GM23338 (cell line): ENCODE measurements around the gene TNPO3. TPM values are rescaled to one million over a fixed set of nuclear protein-coding genes. Genes with fewer than 3 reads are reported as not detected.

Source experiments
- ATAC-seq: fragments of 200-7000 bp; cut with Tn5 transposase; 3 replicates; pipeline ENCODE4 v1.9.1; 2020
- DNase-seq: peaks from one replicate; pipeline ENCODE4 v3.0.0-alpha.2; 2015; ENCODE audit warnings: low spot score
- H2AFZ ChIP-seq: fragments of 200-600 bp; sonication (generic); 2 replicates; pipeline ENCODE4 v1.8.0; 2016; ENCODE audit warnings: antibody characterized with exemption, mild to moderate bottlenecking, moderate library complexity
- H3F3A ChIP-seq: fragments of 200-600 bp; sonication (generic); replicated peaks from 2 replicates; pipeline ENCODE4 v1.8.0; 2017; ENCODE audit warnings: antibody characterized with exemption, mixed run types, low read depth
- H3K27ac ChIP-seq: fragments of 200-600 bp; sonication (generic); 2 replicates; pipeline ENCODE4 v1.6.1; 2016; ENCODE audit warnings: low read depth
- H3K27me3 ChIP-seq: fragments of 200-600 bp; sonication (generic); 2 replicates; pipeline ENCODE4 v1.8.0; 2016; ENCODE audit warnings: mild to moderate bottlenecking, mixed run types, moderate library complexity; ENCODE audit not compliant: insufficient read depth
- H3K36me3 ChIP-seq: fragments of 200-600 bp; sonication (generic); 2 replicates; pipeline ENCODE4 v1.8.0; 2016; ENCODE audit warnings: mild to moderate bottlenecking; ENCODE audit not compliant: insufficient read depth
- H3K4me1 ChIP-seq: fragments of 200-600 bp; sonication (generic); 2 replicates; pipeline ENCODE4 v1.8.0; 2016; ENCODE audit warnings: mild to moderate bottlenecking, moderate library complexity; ENCODE audit not compliant: insufficient read depth
- H3K4me2 ChIP-seq: fragments of 200-600 bp; sonication (generic); 2 replicates; pipeline ENCODE4 v1.7.1; 2017; ENCODE audit warnings: mixed run types
- H3K4me3 ChIP-seq: fragments of 200-600 bp; sonication (generic); 2 replicates; pipeline ENCODE4 v1.6.1; 2016; ENCODE audit warnings: mixed run types
- H3K79me2 ChIP-seq: fragments of 200-600 bp; sonication (generic); replicated peaks from 2 replicates; pipeline ENCODE4 v1.8.0; 2017; ENCODE audit warnings: mild to moderate bottlenecking; ENCODE audit not compliant: insufficient read depth
- H3K9me2 ChIP-seq: fragments of 200-600 bp; sonication (generic); 2 replicates; pipeline ENCODE4 v1.8.0; 2017; ENCODE audit not compliant: insufficient read depth
- H4K20me1 ChIP-seq: fragments of 200-600 bp; sonication (generic); replicated peaks from 2 replicates; pipeline ENCODE4 v1.8.0; 2017; ENCODE audit warnings: mild to moderate bottlenecking; ENCODE audit not compliant: insufficient read depth
- H3K27ac Mint-ChIP-seq: 2 replicates; pipeline ENCODE4 v1.8.0; 2020; ENCODE audit warnings: inconsistent platforms, mild to moderate bottlenecking, moderate library complexity, mixed read lengths
- H3K27me3 Mint-ChIP-seq: 3 replicates; pipeline ENCODE4 v1.8.0; 2022; ENCODE audit warnings: low read depth, mild to moderate bottlenecking, moderate library complexity, mixed read lengths, inconsistent platforms; ENCODE audit not compliant: insufficient read depth, poor library complexity
- H3K36me3 Mint-ChIP-seq: 3 replicates; pipeline ENCODE4 v1.8.0; 2021; ENCODE audit warnings: low read depth, mild to moderate bottlenecking, inconsistent platforms, moderate library complexity, mixed read lengths
- H3K4me1 Mint-ChIP-seq: 3 replicates; pipeline ENCODE4 v1.8.0; 2020; ENCODE audit warnings: mild to moderate bottlenecking, inconsistent platforms, mixed read lengths
- H3K4me3 Mint-ChIP-seq: 3 replicates; pipeline ENCODE4 v1.8.0; 2021; ENCODE audit warnings: moderate library complexity, mild to moderate bottlenecking, inconsistent platforms, mixed read lengths
- H3K9me3 Mint-ChIP-seq: 3 replicates; pipeline ENCODE4 v1.8.0; 2020; ENCODE audit warnings: moderate library complexity, mild to moderate bottlenecking, inconsistent platforms, mixed read lengths
- EZH2 ChIP-seq: fragments of 200-600 bp; sonication (generic); IDR thresholded peaks from one replicate; pipeline ENCODE4 v1.8.0; 2017; ENCODE audit warnings: antibody characterized with exemption, mild to moderate bottlenecking, low read depth; ENCODE audit not compliant: unreplicated experiment
- EZH2phosphoT487 ChIP-seq: fragments of 200-600 bp; sonication (generic); IDR thresholded peaks from one replicate; pipeline ENCODE4 v1.8.1; 2018; ENCODE audit warnings: antibody characterized with exemption; ENCODE audit not compliant: unreplicated experiment
- JUNB ChIP-seq: IDR thresholded peaks from one replicate; pipeline ENCODE4 v1.6.1; 2016; ENCODE audit warnings: antibody characterized with exemption; ENCODE audit not compliant: unreplicated experiment
- NANOG ChIP-seq: IDR thresholded peaks from 2 replicates; pipeline ENCODE4 v1.6.1; 2016; ENCODE audit warnings: antibody characterized with exemption, borderline replicate concordance
- POLR2AphosphoS5 ChIP-seq: IDR thresholded peaks from 2 replicates; pipeline ENCODE4 v1.6.1; 2016; ENCODE audit warnings: antibody characterized with exemption, low read depth
- REST ChIP-seq: IDR thresholded peaks from one replicate; pipeline ENCODE4 v1.6.1; 2018; ENCODE audit warnings: antibody characterized with exemption; ENCODE audit not compliant: unreplicated experiment
- STAT1 ChIP-seq: IDR thresholded peaks from one replicate; pipeline ENCODE4 v1.6.1; 2016; ENCODE audit warnings: antibody characterized with exemption; ENCODE audit not compliant: unreplicated experiment
- ZNF114 ChIP-seq: fragments of 250-450 bp; sonication (Bioruptor Pico); IDR thresholded peaks from 2 replicates; pipeline ENCODE4 v1.5.0; 2020; ENCODE audit warnings: mild to moderate bottlenecking, moderate library complexity
- ZNF331 ChIP-seq: fragments of 250-450 bp; sonication (Bioruptor Pico); IDR thresholded peaks from 2 replicates; pipeline ENCODE4 v1.5.0; 2020; ENCODE audit warnings: low read depth, mild to moderate bottlenecking, moderate library complexity
- ZNF462 ChIP-seq: fragments of 250-450 bp; sonication (Bioruptor Pico); IDR thresholded peaks from 2 replicates; pipeline ENCODE4 v1.5.0; 2020; ENCODE audit warnings: mild to moderate bottlenecking, moderate library complexity
- polyA plus RNA-seq: library from polyadenylated mRNA; unstranded; fragments of >200 nt; fragmentation: Nextera tagmentation; extraction: Ambion mirVana; gene quantifications from 2 replicates; pipeline ENCODE4 v1.2.1, GENCODE V29; 2016
- total RNA-seq: library from RNA; depleted of rRNA; stranded (reverse); fragments of >200 nt; shearing (Covaris generic); gene quantifications from 2 replicates; pipeline ENCODE4 v1.2.3, GENCODE V29; 2014

TNPO3 gene
- total and polyA plus RNA-seq, 2 experiments from 2014 or later, result 38.2 to 127 TPM

GRCh38 chr7:129074994-129075393 lies 20.1 kb upstream of the TNPO3 start:
- Histone ChIP-seq H3K27me3 (no peaks in the 10 kb centered on the region), H3F3A (no peaks in the 10 kb centered on the region), H3K9me2 (no peaks in the 10 kb centered on the region), H3K4me3 (no peak overlapping the region), H3K36me3 (no peaks in the 10 kb centered on the region), H3K4me2 (no peak overlapping the region), H3K27ac (no peak overlapping the region), H3K4me1 (no peaks in the 10 kb centered on the region), H2AFZ (no peak overlapping the region), H4K20me1 (no peaks in the 10 kb centered on the region), H3K79me2 (no peaks in the 10 kb centered on the region)
- Mint-ChIP-seq H3K27ac (no peak overlapping the region), H3K27me3 (peaks cover 5% of the 10 kb centered on the region), H3K36me3 (no peaks in the 10 kb centered on the region), H3K9me3 (peaks cover 5% of the 10 kb centered on the region; the same call in 2 of the 3 replicates), H3K4me1 (0 out of 3 replicates have a peak, but pooled peaks cover 2% of the 10 kb centered on the region), H3K4me3 (no peak overlapping the region)
- TF ChIP-seq STAT1, result no peak
- no peak for TF ChIP-seq ZNF462
- no peak for TF ChIP-seq EZH2
- TF ChIP-seq JUNB, result no peak
- no peak for TF ChIP-seq ZNF114 (CRISPR knock-in tag)
- TF ChIP-seq NANOG, result no peak
- no peak for TF ChIP-seq REST
- no peak for TF ChIP-seq POLR2AphosphoS5
- no peak for TF ChIP-seq ZNF331 (CRISPR knock-in tag)
- no peak for TF ChIP-seq EZH2phosphoT487
- no peak for ATAC-seq
- DNase-seq, result no peak
